HL-60 (cell line): ENCODE results near the gene ASB16.

Experiments used
- DNase-seq, 2 experiments: peaks; one replicate each; pipeline ENCODE4 v3.0.0-alpha.2; 2010 to 2020; ENCODE audit warnings: low read depth in 1 of 2, low spot score in 1 of 2
- H3K27ac ChIP-seq: fragments of 250-450 bp; sonication (Bioruptor Pico); replicated peaks from 2 replicates; pipeline ENCODE4 v1.5.1; 2020; ENCODE audit warnings: mild to moderate bottlenecking, moderate library complexity
- H3K27me3 ChIP-seq: fragments of 250-450 bp; sonication (Bioruptor Pico); 2 replicates; pipeline ENCODE4 v1.5.1; 2021; ENCODE audit warnings: mild to moderate bottlenecking, moderate library complexity; ENCODE audit not compliant: insufficient read depth, poor library complexity, severe bottlenecking
- H3K4me3 ChIP-seq: replicated peaks from 2 replicates; pipeline ENCODE4 v1.5.1; 2011; ENCODE audit warnings: mild to moderate bottlenecking, control low read depth, low read length; ENCODE audit not compliant: insufficient read depth
- GABPA ChIP-seq: IDR thresholded peaks from 2 replicates; pipeline ENCODE4 v1.6.1; 2012; ENCODE audit warnings: low read depth
- POLR2AphosphoS5 ChIP-seq: IDR thresholded peaks from 2 replicates; pipeline ENCODE4 v1.6.1; 2012; ENCODE audit warnings: low read depth
- SPI1 ChIP-seq: IDR thresholded peaks from 2 replicates; pipeline ENCODE4 v1.6.1; 2012; ENCODE audit warnings: low read depth, mild to moderate bottlenecking, borderline replicate concordance
- TF ChIP-seq, protein P1 (sequence below): IDR thresholded peaks from 2 replicates; pipeline ENCODE4 v1.6.1; 2012; ENCODE audit warnings: low read depth; ENCODE audit not compliant: insufficient replicate concordance
- TF ChIP-seq, protein P2 (sequence below): IDR thresholded peaks from one replicate; pipeline ENCODE4 v1.5.1; 2011; ENCODE audit warnings: low read length, control low read depth, inconsistent platforms; ENCODE audit not compliant: insufficient read depth

Gene ASB16

DNA sequence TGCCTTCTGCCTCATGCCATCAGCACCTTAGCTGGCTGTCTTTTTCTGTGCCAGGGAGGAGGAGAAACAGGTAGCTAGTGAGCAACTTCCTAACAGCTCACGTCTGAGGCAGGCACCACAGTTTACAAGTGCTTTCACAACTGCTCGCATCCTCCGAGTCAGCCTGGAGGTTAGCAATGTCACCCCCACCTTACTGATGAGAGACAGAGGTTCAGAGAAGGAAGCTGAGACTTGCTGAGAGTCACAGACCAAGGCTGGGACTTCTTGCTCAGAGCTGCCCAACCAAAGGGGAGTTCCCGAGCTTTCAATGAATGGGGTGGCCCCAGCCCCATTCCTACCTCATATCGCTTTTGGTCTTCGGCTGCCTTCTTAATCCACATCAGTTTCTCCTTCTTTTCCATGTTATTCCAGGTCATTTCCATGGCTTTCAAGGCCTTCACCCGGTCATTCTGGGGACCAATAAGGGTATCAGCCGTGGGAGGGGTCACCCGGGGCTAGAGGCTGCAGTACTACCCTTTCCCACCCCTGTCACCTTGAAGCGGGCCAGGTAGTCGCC lies 39.4 kb downstream of the ASB16 start:
- H3K27me3 ChIP-seq = no peaks in the 10 kb centered on the region
- H3K27ac ChIP-seq = peak overlapping the region; percentile 53
- TF ChIP-seq GABPA = no peak
- TF ChIP-seq POLR2AphosphoS5 = no peak
- TF ChIP-seq SPI1 = no peak
- TF ChIP-seq, protein P1, sequence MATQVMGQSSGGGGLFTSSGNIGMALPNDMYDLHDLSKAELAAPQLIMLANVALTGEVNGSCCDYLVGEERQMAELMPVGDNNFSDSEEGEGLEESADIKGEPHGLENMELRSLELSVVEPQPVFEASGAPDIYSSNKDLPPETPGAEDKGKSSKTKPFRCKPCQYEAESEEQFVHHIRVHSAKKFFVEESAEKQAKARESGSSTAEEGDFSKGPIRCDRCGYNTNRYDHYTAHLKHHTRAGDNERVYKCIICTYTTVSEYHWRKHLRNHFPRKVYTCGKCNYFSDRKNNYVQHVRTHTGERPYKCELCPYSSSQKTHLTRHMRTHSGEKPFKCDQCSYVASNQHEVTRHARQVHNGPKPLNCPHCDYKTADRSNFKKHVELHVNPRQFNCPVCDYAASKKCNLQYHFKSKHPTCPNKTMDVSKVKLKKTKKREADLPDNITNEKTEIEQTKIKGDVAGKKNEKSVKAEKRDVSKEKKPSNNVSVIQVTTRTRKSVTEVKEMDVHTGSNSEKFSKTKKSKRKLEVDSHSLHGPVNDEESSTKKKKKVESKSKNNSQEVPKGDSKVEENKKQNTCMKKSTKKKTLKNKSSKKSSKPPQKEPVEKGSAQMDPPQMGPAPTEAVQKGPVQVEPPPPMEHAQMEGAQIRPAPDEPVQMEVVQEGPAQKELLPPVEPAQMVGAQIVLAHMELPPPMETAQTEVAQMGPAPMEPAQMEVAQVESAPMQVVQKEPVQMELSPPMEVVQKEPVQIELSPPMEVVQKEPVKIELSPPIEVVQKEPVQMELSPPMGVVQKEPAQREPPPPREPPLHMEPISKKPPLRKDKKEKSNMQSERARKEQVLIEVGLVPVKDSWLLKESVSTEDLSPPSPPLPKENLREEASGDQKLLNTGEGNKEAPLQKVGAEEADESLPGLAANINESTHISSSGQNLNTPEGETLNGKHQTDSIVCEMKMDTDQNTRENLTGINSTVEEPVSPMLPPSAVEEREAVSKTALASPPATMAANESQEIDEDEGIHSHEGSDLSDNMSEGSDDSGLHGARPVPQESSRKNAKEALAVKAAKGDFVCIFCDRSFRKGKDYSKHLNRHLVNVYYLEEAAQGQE = no peak
- TF ChIP-seq, protein P2, sequence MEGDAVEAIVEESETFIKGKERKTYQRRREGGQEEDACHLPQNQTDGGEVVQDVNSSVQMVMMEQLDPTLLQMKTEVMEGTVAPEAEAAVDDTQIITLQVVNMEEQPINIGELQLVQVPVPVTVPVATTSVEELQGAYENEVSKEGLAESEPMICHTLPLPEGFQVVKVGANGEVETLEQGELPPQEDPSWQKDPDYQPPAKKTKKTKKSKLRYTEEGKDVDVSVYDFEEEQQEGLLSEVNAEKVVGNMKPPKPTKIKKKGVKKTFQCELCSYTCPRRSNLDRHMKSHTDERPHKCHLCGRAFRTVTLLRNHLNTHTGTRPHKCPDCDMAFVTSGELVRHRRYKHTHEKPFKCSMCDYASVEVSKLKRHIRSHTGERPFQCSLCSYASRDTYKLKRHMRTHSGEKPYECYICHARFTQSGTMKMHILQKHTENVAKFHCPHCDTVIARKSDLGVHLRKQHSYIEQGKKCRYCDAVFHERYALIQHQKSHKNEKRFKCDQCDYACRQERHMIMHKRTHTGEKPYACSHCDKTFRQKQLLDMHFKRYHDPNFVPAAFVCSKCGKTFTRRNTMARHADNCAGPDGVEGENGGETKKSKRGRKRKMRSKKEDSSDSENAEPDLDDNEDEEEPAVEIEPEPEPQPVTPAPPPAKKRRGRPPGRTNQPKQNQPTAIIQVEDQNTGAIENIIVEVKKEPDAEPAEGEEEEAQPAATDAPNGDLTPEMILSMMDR = no peak
- DNase-seq = peak in 1 of 2 experiments; percentile 75
- H3K4me3 ChIP-seq = no peak overlapping the region

DNA sequence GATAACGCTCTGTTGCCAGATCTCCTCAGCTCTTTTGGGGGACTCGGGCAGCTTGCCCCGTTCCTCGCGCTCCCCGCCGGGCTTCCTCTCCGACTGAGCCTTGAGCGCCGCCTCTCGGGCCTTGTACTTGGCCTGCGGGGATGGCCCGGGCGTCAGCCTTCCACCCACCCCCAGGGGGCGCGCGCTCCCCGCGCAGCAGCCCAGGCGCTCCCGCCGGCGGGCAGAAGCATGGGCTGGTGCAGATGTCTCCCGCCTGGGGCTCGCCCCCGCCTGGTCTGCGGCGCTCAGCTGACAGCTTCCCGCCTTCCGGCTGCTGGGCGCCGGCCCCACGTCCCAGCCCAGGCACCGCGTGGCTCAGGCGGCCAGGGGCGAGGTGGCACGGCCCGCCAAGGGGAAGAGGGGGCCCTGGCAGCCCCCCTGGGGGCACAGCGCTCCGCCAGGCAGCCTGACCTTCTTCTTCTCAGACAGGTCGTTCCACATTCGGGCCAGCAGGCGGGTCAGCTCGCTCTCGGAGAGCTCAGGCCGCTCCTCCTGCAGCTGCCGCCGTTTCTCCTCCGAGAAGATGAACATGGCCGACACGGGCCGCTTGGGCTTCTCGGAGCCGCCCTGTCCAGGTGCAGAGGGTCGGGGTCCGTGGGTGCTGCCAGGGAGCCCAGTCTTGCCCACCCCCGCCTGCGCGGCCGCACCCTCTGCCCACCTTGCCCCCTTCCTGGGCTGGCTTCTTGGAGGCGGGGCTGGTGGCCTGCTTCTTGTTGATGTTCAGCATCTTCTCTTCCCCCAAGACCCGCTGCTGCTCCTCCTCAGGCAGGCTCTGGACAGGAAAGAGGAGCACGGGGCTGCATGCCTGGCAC lies 40.1 kb downstream of the ASB16 start:
- TF ChIP-seq GABPA = peak; percentile 23; the same call in 1 of the 2 replicates
- TF ChIP-seq, protein P1 = no peak
- peak; percentile 91 for TF ChIP-seq POLR2AphosphoS5
- TF ChIP-seq, protein P2 = peak; percentile 91
- peak; percentile 47; the same call in 1 of the 2 replicates for TF ChIP-seq SPI1
- Histone ChIP-seq H3K4me3 (no peak overlapping the region), H3K27ac (peak overlapping the region; percentile 55), H3K27me3 (no peaks in the 10 kb centered on the region)
- peak in 1 of 2 experiments; percentile 92 for DNase-seq

DNA sequence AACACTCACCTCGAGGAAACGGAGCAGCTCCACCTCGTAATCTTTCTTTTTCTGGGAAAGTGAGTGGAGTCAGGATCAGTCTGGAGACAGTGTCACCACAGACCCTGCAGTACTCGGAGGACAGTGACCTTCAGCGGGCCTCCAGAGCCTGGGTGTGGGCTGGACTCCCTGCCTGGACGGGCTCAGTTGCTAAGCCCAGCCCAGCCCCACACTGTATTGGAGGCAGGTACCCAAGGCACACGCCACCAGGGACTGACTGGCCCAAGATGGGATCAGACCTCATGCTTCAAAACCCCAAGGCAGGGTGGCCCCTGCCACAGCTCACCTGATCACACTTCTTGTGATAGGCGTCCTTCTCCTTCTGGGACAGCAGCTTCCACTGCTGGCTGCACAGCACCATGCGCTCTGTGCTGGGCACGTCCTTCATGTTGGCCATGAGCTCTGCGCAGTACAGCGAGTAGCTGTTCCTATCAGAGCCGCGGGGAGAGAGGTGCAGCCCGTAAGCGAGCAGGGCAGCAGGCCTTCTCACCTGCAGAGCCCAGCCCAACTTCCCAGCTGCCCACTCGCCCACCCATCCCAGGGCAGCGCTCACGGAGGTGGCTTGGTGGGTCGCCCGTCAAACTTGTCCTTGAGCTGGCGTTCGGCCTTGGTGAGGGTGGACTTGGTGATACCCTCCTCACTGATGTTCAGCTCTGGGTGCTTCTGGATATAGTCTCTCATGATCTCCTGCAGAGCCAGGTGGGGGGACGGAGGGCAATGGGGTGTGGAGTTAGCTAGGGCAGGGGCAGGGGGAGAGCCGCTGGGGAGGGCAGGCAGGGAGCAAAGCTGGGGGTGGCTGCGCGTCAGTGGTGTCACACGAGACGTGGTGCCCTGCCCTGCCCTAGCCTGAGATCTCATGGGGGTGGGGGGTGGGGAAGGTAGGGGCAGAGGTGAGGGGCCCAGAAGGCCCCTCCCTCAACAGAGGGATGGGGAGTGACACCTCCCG lies 41.1 kb downstream of the ASB16 start:
- no peak overlapping the region for H3K4me3 ChIP-seq
- TF ChIP-seq GABPA (no peak), POLR2AphosphoS5 (0 out of 2 replicates have a peak, but pooled peaks have one; percentile 43)
- DNase-seq = no peak
- no peaks in the 10 kb centered on the region for H3K27me3 ChIP-seq
- H3K27ac ChIP-seq = peak overlapping the region; percentile 55
